ENCODE data around the gene SLC6A20. TPM values are rescaled to one million over a fixed set of nuclear protein-coding genes. Genes with fewer than 3 reads are reported as not detected.

The SLC6A20 gene
- total and polyA plus RNA-seq, 4 donors = 0.08 to 0.16 (median 0.10) TPM; not detected in 1

DNA sequence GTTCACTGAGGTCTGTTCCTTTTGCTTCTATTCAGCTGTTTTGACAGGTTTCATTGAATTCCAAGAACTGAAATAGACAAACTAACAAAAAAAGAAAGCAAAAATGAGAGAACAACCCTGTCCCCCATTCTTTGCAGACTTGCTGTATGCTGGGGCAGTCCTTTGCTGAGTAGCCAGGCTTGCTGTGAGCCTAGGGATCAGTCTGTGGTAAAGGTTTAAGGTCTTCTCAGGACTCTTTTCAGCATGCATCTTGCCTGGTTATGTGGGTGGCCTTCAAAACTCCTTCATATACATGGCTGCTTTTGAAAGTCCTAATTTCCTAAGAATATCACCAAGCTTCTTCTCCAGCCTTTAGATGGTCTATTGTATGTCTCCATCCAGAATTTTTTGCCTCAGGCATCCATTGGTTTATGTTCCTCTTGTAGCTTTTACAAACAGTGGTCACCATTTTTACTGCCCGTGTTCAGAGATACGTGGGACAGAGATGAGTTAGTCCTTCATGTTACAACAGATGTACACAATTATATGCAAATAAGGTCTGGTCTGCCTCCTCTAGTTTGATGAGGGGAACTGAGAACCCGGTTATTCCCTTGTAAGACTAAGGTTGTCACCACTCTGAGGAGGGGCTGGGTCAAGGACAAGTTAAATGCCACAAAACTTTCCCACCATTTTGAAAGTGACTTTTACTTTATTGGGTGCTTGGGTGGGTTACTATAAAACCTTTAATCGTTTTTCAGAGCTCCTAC is 65.8 kb downstream of the SLC6A20 start (continued):
- TF ChIP-seq, protein P1, sequence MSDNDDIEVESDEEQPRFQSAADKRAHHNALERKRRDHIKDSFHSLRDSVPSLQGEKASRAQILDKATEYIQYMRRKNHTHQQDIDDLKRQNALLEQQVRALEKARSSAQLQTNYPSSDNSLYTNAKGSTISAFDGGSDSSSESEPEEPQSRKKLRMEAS (IDR thresholded peaks at IDR 0.05) = no peak
- TF ChIP-seq RXRA (IDR thresholded peaks at IDR 0.05) = no peak

GRCh38 chr3:45729614-45730013 is 66.7 kb downstream of the SLC6A20 start:
- Histone ChIP-seq H3K36me3 (ENCODE audit: control insufficient read depth in 4 of 4, insufficient read depth in 3 of 4, low read depth in 1 of 4, low read length in 3 of 4) (peaks cover 1 to 43% (median 25%) of the 10 kb centered on the region in 4 donors), H3K27me3 (ENCODE audit: control insufficient read depth in 4 of 4, insufficient read depth in 4 of 4, low read length in 3 of 4) (no peaks in the 10 kb centered on the region), H3K9ac (ENCODE audit: low read depth in 1 of 2, low read length in 2 of 2) (no peak overlapping the region), H3K4me1 (ENCODE audit: control insufficient read depth in 4 of 4, insufficient read depth in 4 of 4, low read length in 3 of 4) (no peaks in the 10 kb centered on the region), H3K4me3 (ENCODE audit: low read depth in 1 of 3, low read length in 3 of 3) (no peak overlapping the region), H3K9me3 (ENCODE audit: control insufficient read depth in 4 of 4, low read length in 3 of 4) (no peaks in the 10 kb centered on the region), H3K27ac (ENCODE audit: low read depth in 1 of 2, low read length in 2 of 2) (no peak overlapping the region)
- no peak for TF ChIP-seq NR2F2 (IDR thresholded peaks at IDR 0.05)
- no peak for DNase-seq (ENCODE audit: low spot score)
- WGBS = 98% methylated on average over 2 of the region's 2 CpGs

- H3K9me3 ChIP-seq (ENCODE audit: control insufficient read depth in 4 of 4, low read length in 3 of 4) = no peaks in the 10 kb centered on the region
- no peaks in the 10 kb centered on the region for H3K27me3 ChIP-seq (ENCODE audit: control insufficient read depth in 4 of 4, insufficient read depth in 4 of 4, low read length in 3 of 4)
- H3K27ac ChIP-seq (ENCODE audit: low read depth in 1 of 2, low read length in 2 of 2) = no peak overlapping the region
- 85% methylated on average over 3 of the region's 3 CpGs for WGBS
- no peak for DNase-seq (ENCODE audit: low spot score)
- H3K4me3 ChIP-seq (ENCODE audit: low read depth in 1 of 3, low read length in 3 of 3) = no peak overlapping the region
- peaks cover 0 to 6% (median 3%) of the 10 kb centered on the region in 4 donors for H3K4me1 ChIP-seq (ENCODE audit: control insufficient read depth in 4 of 4, insufficient read depth in 4 of 4, low read length in 3 of 4)
- H3K36me3 ChIP-seq (ENCODE audit: control insufficient read depth in 4 of 4, insufficient read depth in 3 of 4, low read depth in 1 of 4, low read length in 3 of 4) = peaks cover 0 to 25% (median 18%) of the 10 kb centered on the region in 4 donors
- H3K9ac ChIP-seq (ENCODE audit: low read depth in 1 of 2, low read length in 2 of 2) = no peak overlapping the region
- TF ChIP-seq, protein P2, sequence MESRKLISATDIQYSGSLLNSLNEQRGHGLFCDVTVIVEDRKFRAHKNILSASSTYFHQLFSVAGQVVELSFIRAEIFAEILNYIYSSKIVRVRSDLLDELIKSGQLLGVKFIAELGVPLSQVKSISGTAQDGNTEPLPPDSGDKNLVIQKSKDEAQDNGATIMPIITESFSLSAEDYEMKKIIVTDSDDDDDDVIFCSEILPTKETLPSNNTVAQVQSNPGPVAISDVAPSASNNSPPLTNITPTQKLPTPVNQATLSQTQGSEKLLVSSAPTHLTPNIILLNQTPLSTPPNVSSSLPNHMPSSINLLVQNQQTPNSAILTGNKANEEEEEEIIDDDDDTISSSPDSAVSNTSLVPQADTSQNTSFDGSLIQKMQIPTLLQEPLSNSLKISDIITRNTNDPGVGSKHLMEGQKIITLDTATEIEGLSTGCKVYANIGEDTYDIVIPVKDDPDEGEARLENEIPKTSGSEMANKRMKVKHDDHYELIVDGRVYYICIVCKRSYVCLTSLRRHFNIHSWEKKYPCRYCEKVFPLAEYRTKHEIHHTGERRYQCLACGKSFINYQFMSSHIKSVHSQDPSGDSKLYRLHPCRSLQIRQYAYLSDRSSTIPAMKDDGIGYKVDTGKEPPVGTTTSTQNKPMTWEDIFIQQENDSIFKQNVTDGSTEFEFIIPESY (IDR thresholded peaks at IDR 0.05) = no peak
- TF ChIP-seq ATF3 (IDR thresholded peaks at IDR 0.05) = no peak
- TF ChIP-seq RXRA (IDR thresholded peaks at IDR 0.05) = no peak
- TF ChIP-seq, protein P1 (IDR thresholded peaks at IDR 0.05) = no peak
- no peak for TF ChIP-seq FOXA1 (IDR thresholded peaks at IDR 0.05)
- no peak for TF ChIP-seq HNF4A (conservative IDR thresholded peaks at IDR 0.05)
- no peak for TF ChIP-seq EGR1 (IDR thresholded peaks at IDR 0.05; ENCODE audit: low read depth in 2 of 2)
- TF ChIP-seq REST (IDR thresholded peaks at IDR 0.05) = no peak
- TF ChIP-seq GABPA (IDR thresholded peaks at IDR 0.05 in 1 of 2, conservative IDR thresholded peaks at IDR 0.05 in 1 of 2) = no peak
- no peak for TF ChIP-seq YY1 (IDR thresholded peaks at IDR 0.05)
Observed at GRCh38 chr3:45724911-45725310, 71.4 kb downstream of the SLC6A20 start.
